Aorta (tissue), 5 donors: Measurements from ENCODE around the gene ATAD3A. TPM values are rescaled to one million over a fixed set of nuclear protein-coding genes. Genes with fewer than 3 reads are reported as not detected.
A peak's percentile ranks its signal among the peaks of the same experiment; 100 is the strongest.
"Not testable (repeated sequence)": the region's sequence is repeated elsewhere in the genome, so short reads cannot be mapped to it uniquely, and the experiment has no call there.

Experiments
- ATAC-seq: fragments of 200-7000 bp; cut with Tn5 transposase; one replicate; pipeline ENCODE4 v1.9.1; 2022; ENCODE audit warnings: moderate library complexity; ENCODE audit not compliant: low FRiP score
- DNase-seq, 2 donors: peaks; one replicate each; pipeline ENCODE4 v3.0.0-alpha.2; 2020
- H3K27ac ChIP-seq, 2 donors: one replicate each; pipeline ENCODE4 v1.5.1; 2013; ENCODE audit warnings: low read length in 2 of 2, mild to moderate bottlenecking in 2 of 2, moderate library complexity in 2 of 2, control low read depth in 1 of 2, inconsistent platforms in 1 of 2, low read depth in 1 of 2
- H3K27me3 ChIP-seq, 2 donors: one replicate each; pipeline ENCODE4 v1.6.1; 2013; ENCODE audit warnings: control low read depth in 1 of 2, low read length in 1 of 2, mild to moderate bottlenecking in 1 of 2, moderate library complexity in 1 of 2; ENCODE audit not compliant: insufficient read depth in 2 of 2, control insufficient read depth in 1 of 2
- H3K36me3 ChIP-seq, 2 donors: one replicate each; pipeline ENCODE4 v1.6.1; 2013; ENCODE audit warnings: control low read depth in 1 of 2, low read length in 1 of 2, mild to moderate bottlenecking in 1 of 2; ENCODE audit not compliant: insufficient read depth in 2 of 2, control insufficient read depth in 1 of 2
- H3K4me1 ChIP-seq, 2 donors: one replicate each; pipeline ENCODE4 v1.6.1; 2013; ENCODE audit warnings: low read length in 2 of 2, control low read depth in 1 of 2, mild to moderate bottlenecking in 1 of 2, moderate library complexity in 1 of 2; ENCODE audit not compliant: insufficient read depth in 2 of 2, control insufficient read depth in 1 of 2
- H3K4me3 ChIP-seq, 2 donors: one replicate each; pipeline ENCODE4 v1.5.1; 2013; ENCODE audit warnings: low read length in 2 of 2, control low read depth in 1 of 2, mild to moderate bottlenecking in 1 of 2
- H3K9me3 ChIP-seq: one replicate; pipeline ENCODE4 v1.6.1; 2013; ENCODE audit warnings: mild to moderate bottlenecking, low read length; ENCODE audit not compliant: control insufficient read depth
- whole genome bisulfite sequencing, 2 donors: extraction: QIAGEN DNeasy Blood & Tissue Kit; methylation state at CpG; one replicate each; pipeline ENCODE4 v1.1.7; 2013; 5-methylcytosine and 5-hydroxymethylcytosine counted together
- intact Hi-C, 2 donors: fragments of 100-400 bp; cut with DNase I; formaldehyde crosslinking; loops; one replicate each; pipeline versions ENCODE4 v1.14.2 to v1.15.0; 2022
- polyA plus RNA-seq, 2 donors: library from polyadenylated mRNA; stranded (reverse); fragments of 200-250 nt; gene quantifications; one replicate each; pipeline ENCODE4 v1.2.3, GENCODE V29; 2013
- total RNA-seq, 2 donors: library from RNA; stranded (reverse); fragmentation: NEBNext Ultra II Directional; extraction: Animal tissue kit (Norgen Biotek cat#: 25700); gene quantifications; one replicate each; pipeline ENCODE4 v1.2.1, GENCODE V29; 2021
- donor health status: healthy with polysubstance abuse.
- donor health status: Bipolar disorder and iron deficiency.
- donor health status: DM: no; HTN: no; CAD: no.
- donor health status: DM: no; HTN: no; CAD: no.
- donor health status: DM: yes; HTN: yes; CAD: no.

ATAD3A gene
- total and polyA plus RNA-seq, 4 donors: 8.3 to 20.2 (median 12.5) TPM

DNA sequence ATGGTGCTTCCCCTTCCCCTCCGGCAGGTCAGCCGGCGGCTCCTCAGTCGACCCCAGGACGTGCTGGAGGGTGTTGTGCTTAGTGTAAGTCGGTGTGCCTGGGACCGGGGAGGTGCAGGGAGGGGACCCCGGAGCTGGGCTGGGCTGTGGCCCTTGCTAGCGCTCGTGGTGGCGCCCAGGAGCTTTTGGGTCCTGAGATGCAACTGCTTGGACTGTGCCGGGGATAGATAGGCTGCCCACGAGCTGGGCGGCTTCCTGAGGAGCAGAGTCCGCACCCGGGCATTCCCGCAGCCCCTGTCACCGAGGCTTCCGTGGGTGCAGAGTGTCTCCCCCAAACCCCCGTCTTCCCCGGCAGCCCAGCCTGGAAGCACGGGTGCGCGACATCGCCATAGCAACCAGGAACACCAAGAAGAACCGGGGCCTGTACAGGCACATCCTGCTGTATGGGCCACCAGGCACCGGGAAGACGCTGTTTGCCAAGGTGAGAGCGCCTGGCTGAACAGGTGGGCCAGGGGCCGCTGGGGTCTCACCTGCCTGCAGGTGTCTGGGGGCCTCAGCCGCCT lies 26.1 kb upstream of the ATAD3A start:
- H3K4me3 ChIP-seq, ATAC-seq: not testable (repeated sequence)
- H3K36me3 ChIP-seq: peaks cover 3 to 13% of the 10 kb centered on the region in 2 donors

DNA sequence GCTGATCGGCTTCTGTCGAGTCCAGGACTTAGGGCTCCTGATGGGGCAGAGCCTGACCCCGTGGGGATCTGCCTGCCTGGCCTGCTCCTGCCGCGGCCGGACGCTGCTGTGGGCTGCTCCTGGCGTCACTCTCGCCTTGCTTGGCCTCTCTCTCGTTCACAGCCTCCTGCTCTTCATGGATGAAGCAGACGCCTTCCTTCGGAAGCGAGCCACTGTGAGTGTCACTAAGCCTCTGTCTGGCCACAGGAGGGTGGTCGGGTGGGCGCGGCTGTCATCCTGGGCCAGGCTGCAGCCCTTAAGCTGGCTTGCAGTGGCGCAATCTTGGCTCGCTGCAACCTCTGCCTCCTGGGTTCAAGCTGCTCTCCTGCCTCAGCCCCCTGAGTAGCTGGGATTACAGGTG lies 24.3 kb upstream of the ATAD3A start:
- no peaks in the 10 kb centered on the region for H3K27me3 ChIP-seq
- H3K36me3 ChIP-seq: peaks cover 3 to 16% of the 10 kb centered on the region in 2 donors
- intact Hi-C loops: no loop called here
- H3K9me3 ChIP-seq: no peaks in the 10 kb centered on the region
- no peaks in the 10 kb centered on the region for H3K4me1 ChIP-seq
- DNase-seq (no peak), ATAC-seq (no peak)
- H3K4me3 ChIP-seq: no peak overlapping the region
- no peak overlapping the region for H3K27ac ChIP-seq
- 93 to 94% methylated on average over 18 of the region's 18 CpGs for WGBS, 2 donors

More for the DNA sequence above, 26.1 kb upstream of the ATAD3A start:
- 94 to 95% methylated on average over 21 to 31 of the region's 31 CpGs for WGBS, 2 donors
- DNase-seq, H3K9me3 ChIP-seq, H3K27me3 ChIP-seq, H3K27ac ChIP-seq, H3K4me1 ChIP-seq, intact Hi-C loops: not testable (repeated sequence)

DNA sequence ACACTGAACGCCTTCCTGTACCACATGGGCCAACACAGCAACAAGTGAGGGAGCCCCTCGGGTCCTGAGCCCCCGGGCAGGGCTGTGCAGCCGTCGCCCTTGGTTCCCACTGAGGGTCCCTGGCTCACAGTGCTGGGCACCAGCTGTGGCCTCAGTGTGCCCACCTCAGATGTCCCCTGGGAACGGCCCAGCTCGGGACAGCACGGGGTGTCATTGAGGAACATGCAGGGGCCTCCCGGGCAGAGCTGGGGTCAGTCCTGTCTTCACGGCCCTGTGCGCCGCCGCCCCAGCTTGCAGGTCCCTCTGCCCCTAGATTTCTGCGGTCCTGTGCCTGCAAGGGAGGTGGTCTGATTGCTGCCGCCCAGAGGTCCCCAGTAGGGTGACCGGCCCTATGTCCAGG lies 22.7 kb upstream of the ATAD3A start:
- Histone ChIP-seq H3K36me3 (peaks cover 3 to 14% of the 10 kb centered on the region in 2 donors), H3K4me1 (no peaks in the 10 kb centered on the region), H3K27ac (no peak overlapping the region), H3K9me3 (no peaks in the 10 kb centered on the region), H3K27me3 (no peaks in the 10 kb centered on the region), H3K4me3 (no peak overlapping the region)
- no peak for DNase-seq
- 94% methylated on average over 16 of the region's 16 CpGs for WGBS, 2 donors
- intact Hi-C loops: no loop called here
- ATAC-seq: no peak

DNA sequence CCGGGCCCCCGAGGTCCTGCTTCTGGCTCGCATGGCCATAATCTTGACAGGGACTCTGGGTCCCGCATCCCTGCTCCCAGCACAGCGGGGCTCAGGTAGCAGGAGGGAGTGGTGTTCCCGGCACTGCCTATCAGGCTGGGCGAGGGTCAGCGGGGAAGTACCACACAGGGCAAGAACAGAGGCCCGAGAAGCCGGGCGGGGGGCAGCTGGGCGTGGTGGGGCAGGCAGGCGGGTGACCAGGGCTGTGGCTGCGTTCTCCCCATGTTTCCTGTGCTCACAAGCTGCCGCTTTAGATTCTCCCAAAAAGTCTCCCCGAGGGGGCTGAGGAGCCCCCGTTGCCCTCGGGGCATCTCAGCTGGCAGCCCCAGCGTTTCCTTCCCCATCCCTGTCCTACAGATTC lies 22.1 kb upstream of the ATAD3A start:
- H3K9me3 ChIP-seq: no peaks in the 10 kb centered on the region
- H3K4me3 ChIP-seq: no peak overlapping the region
- H3K36me3 ChIP-seq: peaks cover 3 to 14% of the 10 kb centered on the region in 2 donors
- intact Hi-C loops: no loop called here
- ATAC-seq (no peak), DNase-seq (peak in 1 of 2 donors; percentile 33)
- no peaks in the 10 kb centered on the region for H3K4me1 ChIP-seq
- no peaks in the 10 kb centered on the region for H3K27me3 ChIP-seq
- WGBS, 2 donors: 97 to 98% methylated on average over 19 of the region's 19 CpGs
- H3K27ac ChIP-seq: no peak overlapping the region

DNA sequence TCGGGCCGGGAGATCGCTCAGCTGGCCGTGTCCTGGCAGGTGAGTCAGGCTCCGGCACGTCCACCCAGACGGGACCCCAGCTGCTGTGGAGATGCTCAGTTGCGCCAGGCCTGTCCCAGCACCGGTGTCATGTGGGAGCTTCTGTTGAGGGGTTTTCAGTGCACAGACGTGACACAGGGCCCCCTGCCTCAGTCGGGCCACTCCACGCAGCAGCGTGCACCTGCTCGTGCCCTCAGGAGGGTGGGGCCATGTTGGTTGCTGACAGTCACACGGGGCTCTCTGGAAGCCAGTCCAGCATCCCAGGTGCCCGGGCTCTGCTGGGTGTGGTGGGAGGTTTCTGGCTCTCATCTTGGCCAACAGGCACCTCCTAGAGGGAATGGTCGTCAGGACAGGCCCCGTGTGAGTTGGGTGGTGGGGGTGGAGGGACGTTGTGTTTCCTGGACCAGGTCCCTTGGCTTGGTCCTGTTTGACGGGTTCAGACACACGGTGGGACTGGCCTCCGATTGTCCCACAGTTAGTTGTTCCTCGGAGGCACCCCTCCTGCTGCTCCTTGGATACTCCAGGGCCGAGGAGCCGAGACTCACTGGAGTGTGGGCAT lies 21.2 kb upstream of the ATAD3A start:
- H3K4me1 ChIP-seq: no peaks in the 10 kb centered on the region

DNA sequence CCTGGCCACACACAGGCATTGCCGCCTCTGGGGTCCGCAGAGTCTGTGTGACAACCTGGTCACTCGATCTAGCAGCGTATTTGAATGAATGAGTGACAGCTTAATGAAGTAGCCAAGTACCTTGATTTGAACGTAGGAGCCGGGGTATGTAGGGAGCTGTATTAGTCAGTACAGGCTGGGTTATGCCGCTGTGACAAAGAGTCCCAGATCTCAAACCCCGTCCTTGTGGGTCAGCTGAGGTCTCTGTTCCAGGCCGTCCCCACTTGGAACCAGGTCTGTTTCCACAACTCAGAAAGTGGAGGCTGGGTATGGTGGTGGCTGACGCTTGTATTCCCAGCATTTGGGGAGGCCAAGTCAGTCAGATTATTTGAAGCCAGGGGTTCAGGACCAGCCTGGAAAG lies 20.4 kb upstream of the ATAD3A start:
- intact Hi-C loops: no loop called here
- no peak overlapping the region for H3K27ac ChIP-seq
- H3K36me3 ChIP-seq: peaks cover 3 to 14% of the 10 kb centered on the region in 2 donors
- no peak for ATAC-seq
- H3K4me1 ChIP-seq: no peaks in the 10 kb centered on the region
- no peak overlapping the region for H3K4me3 ChIP-seq
- 97 to 98% methylated on average over 10 of the region's 10 CpGs for WGBS, 2 donors
- H3K9me3 ChIP-seq: no peaks in the 10 kb centered on the region
- no peak for DNase-seq
- H3K27me3 ChIP-seq: no peaks in the 10 kb centered on the region

More for the DNA sequence above, 21.2 kb upstream of the ATAD3A start:
- Histone ChIP-seq H3K27me3 (no peaks in the 10 kb centered on the region), H3K36me3 (peaks cover 3 to 14% of the 10 kb centered on the region in 2 donors), H3K4me3 (no peak overlapping the region), H3K9me3 (no peaks in the 10 kb centered on the region), H3K27ac (no peak overlapping the region)
- WGBS, 2 donors: 96 to 98% methylated on average over 18 to 22 of the region's 25 CpGs
- intact Hi-C loops: no loop called here
- ATAC-seq (no peak), DNase-seq (no peak)

DNA sequence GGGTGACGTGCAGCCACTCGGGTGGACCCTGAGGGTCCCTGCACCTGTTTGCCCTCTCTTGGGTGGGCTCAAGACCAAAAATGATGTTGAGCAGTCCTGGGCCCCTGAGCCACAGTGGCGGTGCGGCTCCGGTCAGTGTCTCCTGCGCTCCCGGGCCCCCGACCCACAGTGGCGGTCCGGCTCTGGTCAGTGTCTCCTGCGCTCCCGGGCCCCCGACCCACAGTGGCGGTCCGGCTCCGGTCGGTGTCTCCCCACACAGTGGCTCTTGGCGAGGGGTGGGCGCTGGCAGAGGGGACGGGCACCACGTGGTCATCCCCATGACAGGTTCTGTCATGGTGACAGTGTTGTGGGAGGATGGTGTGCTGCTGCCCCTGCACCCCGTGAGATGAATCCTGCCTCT lies 17.7 kb upstream of the ATAD3A start:
- H3K36me3 ChIP-seq, intact Hi-C loops: not testable (repeated sequence)

DNA sequence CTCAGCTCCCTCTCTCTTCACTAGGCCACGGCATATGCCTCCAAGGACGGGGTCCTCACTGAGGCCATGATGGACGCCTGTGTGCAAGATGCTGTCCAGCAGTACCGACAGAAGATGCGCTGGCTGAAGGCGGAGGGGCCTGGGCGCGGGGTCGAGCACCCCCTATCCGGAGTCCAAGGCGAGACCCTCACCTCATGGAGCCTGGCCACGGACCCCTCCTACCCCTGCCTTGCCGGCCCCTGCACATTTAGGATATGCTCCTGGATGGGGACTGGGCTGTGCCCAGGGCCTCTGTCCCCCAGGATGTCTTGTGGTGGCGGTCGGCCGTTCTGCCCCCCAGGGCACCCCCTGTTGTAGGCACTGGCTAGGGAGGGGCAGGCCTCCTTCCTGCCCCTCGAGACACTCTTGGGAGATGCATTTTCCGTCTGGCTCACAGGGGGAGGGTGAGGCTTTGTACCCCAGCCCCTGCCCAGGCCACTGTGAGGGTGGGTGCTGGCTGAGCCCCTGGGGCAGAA lies 16.4 kb upstream of the ATAD3A start:
- intact Hi-C loops, H3K4me3 ChIP-seq, H3K27ac ChIP-seq, H3K27me3 ChIP-seq, H3K36me3 ChIP-seq, H3K9me3 ChIP-seq, DNase-seq, H3K4me1 ChIP-seq: not testable (repeated sequence)
- peak; percentile 55 for ATAC-seq
- 90 to 92% methylated on average over 12 to 18 of the region's 18 CpGs for WGBS, 2 donors

More for the DNA sequence above, 17.7 kb upstream of the ATAD3A start:
- not testable (repeated sequence) for ATAC-seq, H3K27ac ChIP-seq, H3K9me3 ChIP-seq, H3K4me3 ChIP-seq, H3K4me1 ChIP-seq, DNase-seq, H3K27me3 ChIP-seq
- 96 to 99% methylated on average over 20 to 22 of the region's 22 CpGs for WGBS, 2 donors

DNA sequence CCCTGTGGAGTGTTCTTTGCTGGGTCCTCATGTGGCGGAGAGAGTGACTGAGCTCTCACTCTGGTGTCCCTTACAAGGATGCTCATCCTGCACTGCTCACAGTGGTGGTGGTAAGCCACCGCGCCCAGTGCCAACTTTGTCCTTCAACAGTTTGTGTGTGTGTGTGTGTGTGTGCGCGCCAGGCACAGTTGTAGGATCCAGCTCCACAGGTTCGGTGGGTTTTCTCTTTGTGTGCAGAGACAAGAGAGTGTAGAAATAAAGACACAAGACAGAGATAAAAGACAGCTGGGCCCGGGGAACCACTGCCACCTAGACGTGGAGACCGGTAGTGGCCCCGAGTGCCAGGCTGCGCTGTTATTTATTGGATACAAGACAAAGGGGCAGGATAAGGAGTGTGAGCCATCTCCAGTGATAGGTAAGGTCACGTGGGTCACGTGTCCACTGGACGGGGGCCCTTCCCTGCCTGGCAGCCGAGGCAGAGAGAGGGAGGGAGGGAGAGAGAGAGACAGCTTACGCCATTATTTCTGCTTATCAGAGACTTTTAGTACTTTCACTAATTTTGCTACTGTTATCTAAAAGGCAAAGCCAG lies 7.1 kb upstream of the ATAD3A start:
- intact Hi-C loops, H3K27ac ChIP-seq, H3K27me3 ChIP-seq, H3K4me3 ChIP-seq, H3K9me3 ChIP-seq, H3K4me1 ChIP-seq, H3K36me3 ChIP-seq: not testable (repeated sequence)
- ATAC-seq: peak; percentile 27
- DNase-seq: peak; percentile 71 to 86
- 57 to 68% methylated on average over 16 of the region's 16 CpGs for WGBS, 2 donors
